K562 (cell line): ENCODE measurements around the gene CASTOR1. TPM values are rescaled to one million over a fixed set of nuclear protein-coding genes. Genes with fewer than 3 reads are reported as not detected.
A peak's percentile ranks its signal among the peaks of the same experiment; 100 is the strongest.

Source experiments
- ATAC-seq: fragments of 200-7000 bp; cut with Tn5 transposase; 3 replicates; pipeline ENCODE4 v1.9.1; 2020; ENCODE audit warnings: moderate library complexity
- BruUV-seq: library from RNA; stranded (reverse); fragments of 400-500 nt; replicated peaks from 2 replicates; lab custom pipeline; 2021; lab: Mats Ljungman, UMichigan
- CTCF ChIA-PET: fragments of 300-600 bp; formaldehyde crosslinking; extraction: SDS; loops from one replicate; lab custom pipeline; 2021; ENCODE audit warnings: low intra/inter-chr PET ratio; lab: Yijun Ruan, JAX
- POLR2A ChIA-PET: fragments of 300-600, 350-650 bp; sonication (Branson Sonifier 250); formaldehyde crosslinking; extraction: SDS; loops from one replicate; lab custom pipeline; 2021; ENCODE audit warnings: antibody characterized with exemption, inconsistent platforms; lab: Yijun Ruan, JAX
- DNase-seq, 4 experiments: peaks; one replicate each; pipeline versions ENCODE4 v3.0.0 to v3.0.0-alpha.2; 2011 to 2018; ENCODE audit warnings: low spot score in 3 of 4, mixed read lengths in 3 of 4; ENCODE audit errors: extremely low read depth in 1 of 4
- FAIRE-seq: peaks from 2 replicates; lab custom pipeline; 2011; peaks lifted over from hg19 to GRCh38; lab: Jason Lieb, UNC
- H2AFZ ChIP-seq: 2 replicates; pipeline ENCODE4 v1.6.0; 2011; ENCODE audit warnings: low read depth, low read length, control low read depth, inconsistent platforms
- H3K27ac ChIP-seq: fragments of 200-600 bp; 3 replicates; pipeline ENCODE4 v1.8.0; 2011; ENCODE audit warnings: low read depth, mild to moderate bottlenecking, control low read depth, inconsistent platforms, low read length, moderate library complexity, mixed read lengths; ENCODE audit errors: extremely low read depth
- H3K27me3 ChIP-seq, 2 experiments: fragments of 300-600 bp in 1 of 2; 2 replicates in 1 of 2; 3 replicates in 1 of 2; pipeline versions ENCODE4 v1.6.0 to v1.8.0; 2011; ENCODE audit warnings: inconsistent platforms in 2 of 2, low read length in 2 of 2, mild to moderate bottlenecking in 1 of 2, mixed read lengths in 1 of 2, moderate library complexity in 1 of 2; ENCODE audit not compliant: control insufficient read depth in 2 of 2, insufficient read depth in 2 of 2
- H3K36me3 ChIP-seq: fragments of 300-600 bp; 3 replicates; pipeline ENCODE4 v1.8.0; 2011; ENCODE audit warnings: mild to moderate bottlenecking, low read length, inconsistent platforms; ENCODE audit not compliant: control insufficient read depth, insufficient read depth
- H3K4me1 ChIP-seq, 2 experiments: fragments of 200-600 bp in 1 of 2; replicated peaks in 1 of 2; 2 replicates in 1 of 2; 3 replicates in 1 of 2; pipeline versions ENCODE4 v1.5.1 to v1.8.0; 2011; ENCODE audit warnings: inconsistent platforms in 2 of 2, low read length in 2 of 2, mild to moderate bottlenecking in 1 of 2, mixed read lengths in 1 of 2, moderate library complexity in 1 of 2; ENCODE audit not compliant: control insufficient read depth in 2 of 2, insufficient read depth in 2 of 2
- H3K4me2 ChIP-seq: 2 replicates; pipeline ENCODE4 v1.6.1; 2011; ENCODE audit warnings: low read length, control low read depth, inconsistent platforms, mixed read lengths; ENCODE audit not compliant: insufficient read depth
- H3K4me3 ChIP-seq: fragments of 200-600 bp; sonication (generic), shearing (Covaris generic); 2 replicates; pipeline ENCODE4 v1.5.1; 2016; ENCODE audit warnings: control low read depth, inconsistent platforms
- H3K79me2 ChIP-seq: fragments of 200-600 bp; 3 replicates; pipeline ENCODE4 v1.8.0; 2011; ENCODE audit warnings: low read length, inconsistent platforms; ENCODE audit not compliant: control insufficient read depth, insufficient read depth
- H3K9ac ChIP-seq, 2 experiments: 2 replicates each; pipeline versions ENCODE4 v1.6.0 to v1.6.1; 2011; ENCODE audit warnings: low read depth in 2 of 2, low read length in 2 of 2, control low read depth in 1 of 2, inconsistent platforms in 1 of 2, mild to moderate bottlenecking in 1 of 2, mixed read lengths in 1 of 2; ENCODE audit not compliant: insufficient read depth in 1 of 2
- H3K9me1 ChIP-seq: one replicate; pipeline ENCODE4 v1.6.0; 2011; ENCODE audit warnings: inconsistent platforms, mild to moderate bottlenecking, low read length, moderate library complexity; ENCODE audit not compliant: control insufficient read depth, insufficient read depth
- H3K9me3 ChIP-seq: replicated peaks from 2 replicates; pipeline ENCODE4 v1.5.1; 2011; ENCODE audit warnings: low read depth, low read length, inconsistent platforms; ENCODE audit not compliant: control insufficient read depth, insufficient read depth
- H4K20me1 ChIP-seq: replicated peaks from 2 replicates; pipeline ENCODE4 v1.6.1; 2011; ENCODE audit warnings: low read length, inconsistent platforms, mixed read lengths; ENCODE audit not compliant: control insufficient read depth, insufficient read depth
- EGR1 ChIP-seq: fragments of 450-650 bp; conservative IDR thresholded peaks from 2 replicates; pipeline ENCODE4 v1.6.1; 2017; ENCODE audit warnings: mild to moderate bottlenecking
- EWSR1 ChIP-seq: fragments of 450-650 bp; IDR thresholded peaks from 2 replicates; pipeline ENCODE4 v1.6.1; 2018; ENCODE audit warnings: borderline replicate concordance, mild to moderate bottlenecking, low read depth, moderate library complexity; ENCODE audit not compliant: partially characterized antibody
- NEUROD1 ChIP-seq: fragments of 150-350 bp; IDR thresholded peaks from 2 replicates; pipeline ENCODE4 v1.6.1; 2014; ENCODE audit warnings: borderline replicate concordance, low read length, low read depth; ENCODE audit not compliant: partially characterized antibody
- WGBS: fragments of 100-300 bp; shearing (Covaris generic); methylation state at CpG from one replicate; pipeline ENCODE4 v1.1.6; 2016; ENCODE audit warnings: low coverage, mixed read lengths; ENCODE audit not compliant: insufficient coverage; ENCODE audit errors: missing lambda C conversion rate; 5-methylcytosine and 5-hydroxymethylcytosine counted together
- in situ Hi-C: fragments of 300-500 bp; cut with MboI; formaldehyde crosslinking; loops from 4 replicates; pipeline ENCODE4 v1.15.0; 2018; ENCODE audit warnings: inconsistent platforms, mixed read lengths
- intact Hi-C: fragments of 100-400 bp; cut with micrococcal nuclease; formaldehyde crosslinking; loops from 2 replicates; pipeline ENCODE4 v1.14.2; 2022
- polyA plus RNA-seq, 8 experiments: library from polyadenylated mRNA; depleted of rRNA in 4 of 8; stranded (reverse) in 5 of 8; unstranded in 3 of 8; fragments of >200 nt; fragmentation: Nextera tagmentation in 2 of 8; fragmentation: Illumina TruSeq in 1 of 8; extraction: Ambion mirVana in 2 of 8; extraction: Trizol in 1 of 8; gene quantifications; 2 replicates each; pipeline versions ENCODE4 v1.2.1 to v1.2.3, GENCODE V29; 2011 to 2014; ENCODE audit warnings: inconsistent platforms in 1 of 8, missing spikeins in 1 of 8
- total RNA-seq, 7 experiments: library from RNA; depleted of rRNA in 6 of 7; stranded (reverse); fragments of >200 nt in 6 of 7; fragmentation: Illumina TruSeq in 2 of 7; extraction: Trizol in 2 of 7; gene quantifications; 2 replicates each; pipeline versions ENCODE4 v1.2.1 to v1.2.3, GENCODE V29; 2011 to 2021; ENCODE audit warnings: low replicate concordance in 1 of 7

Gene CASTOR1
- total and polyA plus RNA-seq, 9 of the 15 experiments (the other 6 are each of a cell fraction or from before 2014, with no cell fraction given) = 0.35 to 2.6 (median 1.1) TPM

DNA sequence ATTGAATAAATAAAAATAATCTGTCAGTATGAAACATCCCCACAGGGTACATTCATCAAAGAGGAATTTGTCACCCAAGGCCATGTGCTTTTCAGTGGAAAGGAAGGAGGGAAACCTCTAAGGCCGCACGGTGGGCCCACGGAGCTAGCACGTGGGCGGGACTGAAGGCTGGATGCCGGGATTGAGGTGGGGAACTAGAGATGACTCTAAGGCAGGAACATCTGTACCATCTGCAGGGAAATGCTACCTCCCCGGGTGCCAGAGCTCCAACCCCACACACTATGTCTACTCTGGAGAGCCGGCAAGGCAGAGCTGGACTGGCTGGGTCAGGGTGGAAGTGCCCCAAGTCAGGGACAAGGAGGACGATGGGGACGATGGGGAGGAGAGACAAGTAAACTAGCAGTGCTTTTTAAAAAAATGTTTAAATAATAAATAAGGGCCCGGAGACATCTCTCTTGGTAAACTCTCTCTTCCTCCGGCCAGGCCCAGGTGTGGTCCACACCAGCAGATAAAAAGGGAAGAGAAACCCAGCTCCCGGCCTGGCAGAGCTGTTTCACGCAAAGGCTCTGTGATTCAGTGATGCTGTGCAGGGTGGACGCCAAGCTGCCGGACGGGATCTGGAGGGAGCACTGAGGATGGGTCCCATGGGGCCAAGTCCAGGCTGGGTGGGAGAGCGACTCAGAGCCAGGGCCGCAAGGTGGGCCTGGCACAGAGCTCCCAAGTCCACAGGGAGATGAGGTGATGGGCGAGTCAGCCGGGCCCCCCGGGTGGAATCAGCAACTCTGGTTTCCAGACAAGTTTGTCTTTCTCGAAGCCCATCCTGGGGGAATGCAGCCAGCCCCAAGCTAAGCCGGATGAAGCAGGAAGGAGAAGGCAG lies 48.5 kb downstream of the CASTOR1 start:
- no peak overlapping the region for H3K4me3 ChIP-seq
- POLR2A ChIA-PET = interaction anchor here (0.5 to 0.6 kb wide), 2 partner anchors 9 to 63 kb away, joined by 3 read pairs; no protein-coding TSS in a partner anchor
- no peak for ATAC-seq

More for the DNA sequence above, 48.5 kb downstream of the CASTOR1 start:
- peaks cover 0 to 29% of the 10 kb centered on the region in 2 experiments; a peak in 2 of 5 replicates for H3K27me3 ChIP-seq
- TF ChIP-seq NEUROD1 (no peak), EWSR1 (no peak), EGR1 (0 out of 2 replicates have a peak, but pooled peaks have one; percentile 14)
- TF ChIP-seq, all 486 proteins: peak for 1
- WGBS = 20% methylated on average over 21 of the region's 24 CpGs
- Histone ChIP-seq H3K4me2 (no peak overlapping the region), H2AFZ (no peak overlapping the region), H4K20me1 (0 out of 2 replicates have a peak, but pooled peaks cover 4% of the 10 kb centered on the region), H3K9ac (no peak overlapping the region), H3K4me1 (peaks cover 3 to 14% of the 10 kb centered on the region in 2 experiments; a peak in 3 of 5 replicates), H3K9me1 (no peaks in the 10 kb centered on the region), H3K36me3 (no peaks in the 10 kb centered on the region), H3K27ac (no peak overlapping the region), H3K79me2 (no peaks in the 10 kb centered on the region), H3K9me3 (no peaks in the 10 kb centered on the region)
- intact Hi-C loops = no loop called here
- CTCF ChIA-PET = no interaction called here
- FAIRE-seq (no peak), DNase-seq (no peak)
- in situ Hi-C loops = loop anchor here (5.0 kb wide), 1 partner anchor 133 kb away; no protein-coding TSS in a partner anchor
- BruUV-seq = no TSS peak
